ENCODE data around the gene SNRPN.
A peak's percentile ranks its signal among the peaks of the same experiment; 100 is the strongest.
"Not testable (repeated sequence)": the region's sequence is repeated elsewhere in the genome, so short reads cannot be mapped to it uniquely, and the experiment has no call there.

SNRPN gene

GRCh38 chr15:24954783-24955530 is at the start of gene SNRPN, which contains the start of gene SNURF:
Gene SNRPN (plus strand): TSS chr15:24954987. CDS start chr15:24974454, 19,467 bp downstream.
Gene SNURF (plus strand): TSS chr15:24954987. CDS start chr15:24955049, 62 bp downstream.
- peak; percentile 59 for DNase-seq

- no peak for DNase-seq
These were observed 38.3 kb upstream of the SNRPN start for GRCh38 chr15:24916305-24917009.

DNA sequence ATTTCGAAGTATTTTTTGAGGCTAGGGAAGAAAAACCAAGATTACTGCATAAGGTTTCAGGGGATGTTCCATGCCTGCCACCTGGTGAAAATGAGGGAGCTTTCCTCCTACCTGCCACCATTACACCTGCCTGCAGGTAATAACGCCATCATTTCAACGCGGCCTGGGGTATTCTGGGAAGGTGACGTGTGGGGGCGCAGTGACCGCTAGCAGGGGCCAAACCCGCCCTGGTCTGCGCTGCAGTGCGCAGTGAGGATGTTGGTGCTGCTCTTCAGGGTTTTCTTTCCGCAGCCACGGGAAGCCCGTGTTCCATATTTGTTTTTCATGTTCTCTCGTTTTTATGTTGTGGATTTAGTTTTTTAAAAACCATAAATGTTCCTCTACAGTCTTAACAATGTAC is 37.4 kb upstream of the SNRPN start:
- DNase-seq, result no peak

DNA sequence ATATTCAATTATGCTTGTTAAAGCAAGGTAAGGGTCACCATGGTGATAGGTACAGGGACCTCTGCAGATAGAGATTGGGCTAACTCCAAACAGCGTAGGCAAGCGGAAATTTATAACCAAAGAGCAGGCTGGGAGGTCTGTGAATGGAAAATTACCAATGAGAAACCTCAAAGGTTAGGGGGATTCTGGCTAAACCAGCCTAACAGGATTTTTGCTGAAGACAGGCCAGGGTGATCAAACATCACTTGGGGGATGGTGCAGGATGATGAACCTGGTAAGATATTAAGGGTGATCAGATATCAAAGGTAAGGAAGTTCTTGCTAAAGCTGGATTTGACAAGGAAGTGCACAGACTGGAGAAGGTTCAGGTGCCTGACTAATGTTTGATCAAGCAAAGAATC is 35.3 kb upstream of the SNRPN start:
- no peak for DNase-seq

DNA sequence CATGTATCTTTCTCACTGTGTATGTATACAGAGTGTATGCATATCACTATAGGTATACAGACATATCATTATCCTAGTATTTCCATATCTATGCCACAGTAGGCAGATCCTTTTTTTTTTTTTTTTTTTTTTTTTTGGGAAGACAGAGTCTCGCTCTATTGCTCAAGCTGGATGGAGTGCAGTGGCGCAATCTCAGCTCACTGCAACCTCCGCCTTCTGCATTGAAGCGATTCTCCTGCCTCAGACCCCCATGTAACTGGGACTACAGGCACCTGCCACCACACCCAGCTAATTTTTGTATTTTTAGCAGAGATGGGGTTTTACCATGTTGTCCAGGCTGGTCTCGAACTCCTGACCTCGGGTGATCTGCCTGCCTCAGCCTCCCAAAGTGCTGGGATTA is 32.0 kb upstream of the SNRPN start:
- DNase-seq, result not testable (repeated sequence)

GRCh38 chr15:24924153-24924552 is 30.6 kb upstream of the SNRPN start:
- DNase-seq, result no peak

DNA sequence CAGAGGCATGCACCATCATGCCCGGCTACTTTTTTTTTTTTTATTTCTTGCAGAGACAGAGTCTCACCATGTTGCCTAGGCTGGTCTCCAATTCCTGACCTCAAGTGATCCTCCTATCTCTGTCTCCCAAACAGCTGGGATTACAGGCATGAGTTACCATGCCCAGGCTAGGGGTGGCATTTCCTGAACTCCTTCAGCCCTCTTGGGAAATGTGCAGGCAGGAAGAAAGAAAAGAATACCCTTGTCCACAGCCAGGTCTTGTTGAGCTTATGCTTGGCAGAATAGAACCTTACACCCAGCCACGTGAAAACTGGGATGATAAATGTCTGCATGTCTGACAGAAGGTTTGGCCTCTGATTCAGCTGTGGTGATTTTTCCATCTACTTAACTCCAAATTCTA is 30.2 kb upstream of the SNRPN start:
- DNase-seq, result no peak

DNA sequence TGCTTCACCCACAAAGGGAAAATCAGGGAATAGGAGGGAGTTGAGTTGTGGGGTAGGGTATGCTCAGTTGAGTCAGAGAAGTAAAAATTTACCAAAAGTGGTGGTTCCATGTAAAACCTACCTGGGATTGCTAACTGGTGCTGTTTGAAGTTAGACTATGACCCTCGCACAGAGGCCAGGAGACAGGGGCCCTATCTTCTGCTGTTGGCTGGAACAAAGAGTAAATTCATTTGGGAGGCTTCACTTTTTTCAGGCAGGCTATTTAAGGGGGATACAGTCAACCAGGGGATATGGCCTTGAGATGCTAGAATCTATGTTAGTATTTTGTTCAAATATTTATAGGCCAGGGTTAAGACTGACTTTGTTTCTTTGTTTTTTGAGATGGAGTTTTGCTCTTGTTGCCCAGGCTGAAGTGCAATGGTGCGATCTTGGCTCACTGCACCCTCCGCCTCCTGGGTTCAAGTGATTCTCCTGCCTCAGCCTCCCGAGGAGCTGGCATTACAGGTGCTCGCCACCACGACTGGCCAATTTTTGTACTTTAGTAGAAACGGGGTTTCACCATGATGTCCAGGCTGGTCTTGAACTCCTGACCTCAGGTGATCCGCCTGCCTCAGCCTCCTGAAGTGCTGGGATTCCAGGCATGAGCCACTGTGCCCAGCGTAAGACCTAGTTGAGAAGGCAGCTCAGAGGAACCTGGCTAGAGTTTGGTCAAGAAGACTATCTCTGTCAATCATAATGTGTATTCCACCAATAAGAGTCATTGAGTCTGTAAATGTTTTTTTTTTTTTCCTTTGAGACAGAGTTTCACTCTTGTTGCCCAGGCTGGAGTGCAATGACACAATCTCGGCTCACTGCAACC is 22.7 kb upstream of the SNRPN start:
- not testable (repeated sequence) for DNase-seq

GRCh38 chr15:24933716-24934115 is 21.1 kb upstream of the SNRPN start:
- DNase-seq, result no peak

GRCh38 chr15:24938224-24938623 is 16.6 kb upstream of the SNRPN start:
- not testable (repeated sequence) for DNase-seq

GRCh38 chr15:24940236-24940635 is 14.6 kb upstream of the SNRPN start:
- DNase-seq, result no peak

GRCh38 chr15:24943361-24943760 is 11.4 kb upstream of the SNRPN start:
- DNase-seq, result no peak

DNA sequence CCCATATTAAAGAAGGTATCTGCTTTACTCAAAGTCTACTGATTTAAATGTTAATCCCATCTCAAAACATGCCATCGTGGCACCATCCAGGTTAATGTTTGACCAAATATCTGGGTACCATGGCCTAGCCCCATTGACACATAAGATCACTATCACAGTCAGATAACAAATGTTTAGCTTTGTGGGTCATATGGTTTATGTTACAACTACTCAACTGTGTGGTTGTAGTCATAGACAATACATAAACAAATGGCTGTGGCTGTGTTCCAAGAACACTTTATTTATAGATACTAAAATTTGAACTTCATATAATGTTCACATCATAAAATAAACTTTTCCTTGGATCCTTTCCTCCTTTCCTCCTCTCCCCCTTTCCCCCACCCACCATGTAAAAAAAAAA is 9.8 kb upstream of the SNRPN start:
- DNase-seq, result no peak

DNA sequence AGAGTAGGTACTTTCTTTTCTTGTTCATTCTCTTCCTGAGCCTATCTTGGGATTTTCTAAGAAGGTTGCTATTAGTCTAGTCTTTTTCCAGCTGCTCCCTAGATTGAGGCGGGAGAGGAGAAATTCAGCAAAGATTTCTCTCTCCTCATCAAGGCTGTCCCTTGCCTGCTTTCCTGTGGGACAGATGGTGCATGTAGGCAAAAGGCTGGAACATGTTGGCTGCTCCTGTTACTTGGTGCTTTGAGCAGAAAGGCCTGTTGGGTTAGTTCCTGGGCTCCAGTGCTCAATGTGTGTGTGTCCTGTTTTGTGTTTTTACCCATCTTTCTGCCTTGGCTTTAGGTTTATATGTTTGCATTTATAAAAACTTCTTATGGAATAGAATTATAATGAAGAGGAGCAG is 9.1 kb upstream of the SNRPN start:
- no peak for DNase-seq

GRCh38 chr15:24948495-24948894 is 6.3 kb upstream of the SNRPN start:
- no peak for DNase-seq

GRCh38 chr15:24955531-24955921 is 739 bp downstream of the SNRPN start:
- DNase-seq, result no peak

DNA sequence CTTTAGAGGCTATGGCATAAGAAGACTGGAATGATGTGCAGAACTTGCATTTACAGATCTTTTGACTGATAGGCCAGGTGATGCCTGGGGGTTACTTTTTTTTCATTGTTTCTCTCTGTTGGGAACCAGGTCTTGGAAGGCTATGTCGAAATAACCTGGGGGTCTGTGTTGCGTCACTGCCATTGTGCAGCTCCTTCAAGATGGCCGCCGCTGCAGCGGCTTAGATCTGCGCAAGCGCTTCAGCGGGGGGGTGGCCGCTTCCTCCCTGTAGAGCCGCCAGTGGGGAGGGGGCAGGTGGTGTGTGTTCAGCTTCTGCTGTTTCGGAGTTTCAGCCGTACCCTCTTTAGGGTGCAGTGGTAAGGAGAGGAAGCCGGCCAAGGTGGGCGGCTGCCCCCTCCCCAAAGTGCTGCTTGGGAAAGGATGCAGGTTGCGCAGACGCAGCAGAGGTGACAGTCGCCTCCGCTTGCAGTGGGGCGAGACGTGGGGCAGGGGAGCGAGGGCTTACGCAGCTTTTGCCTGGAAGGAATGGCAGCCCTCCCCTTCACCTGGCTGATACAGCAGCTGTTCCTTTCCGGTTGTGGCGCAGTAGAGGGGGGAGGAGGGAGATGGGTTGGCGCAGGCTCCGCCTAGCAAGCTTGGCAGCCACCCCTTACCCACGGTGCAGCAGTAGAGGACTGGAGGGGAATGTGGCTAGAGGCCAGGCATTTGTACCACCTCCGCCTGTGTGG is 1.5 kb downstream of the SNRPN start:
- DNase-seq, result peak; percentile 64

- DNase-seq, result no peak
These were observed 2.9 kb downstream of the SNRPN start for GRCh38 chr15:24957691-24958090.

- no peak for DNase-seq
These were observed 7.2 kb downstream of the SNRPN start for GRCh38 chr15:24961967-24962366.

DNA sequence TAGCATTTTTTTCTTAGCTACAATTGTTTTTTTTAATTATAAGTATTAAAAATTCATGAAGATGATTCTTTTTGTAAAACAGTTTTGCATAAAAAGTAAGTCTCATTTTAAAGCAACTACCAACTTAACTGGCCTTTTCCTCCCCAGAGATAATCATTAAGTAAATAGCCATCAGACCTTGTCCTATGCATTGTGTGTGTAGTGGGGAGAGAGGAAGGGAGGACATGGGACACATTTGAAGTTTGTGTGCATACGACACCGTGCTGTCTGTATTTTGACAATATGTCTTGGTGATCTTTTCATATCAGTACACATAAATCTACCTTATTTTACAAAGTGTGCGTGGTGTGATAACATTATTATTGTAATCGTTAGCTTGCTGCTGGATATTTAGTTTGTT is 8.1 kb downstream of the SNRPN start:
- DNase-seq, result no peak

GRCh38 chr15:24966364-24967103 is 11.7 kb downstream of the SNRPN start:
- no peak for DNase-seq

DNA sequence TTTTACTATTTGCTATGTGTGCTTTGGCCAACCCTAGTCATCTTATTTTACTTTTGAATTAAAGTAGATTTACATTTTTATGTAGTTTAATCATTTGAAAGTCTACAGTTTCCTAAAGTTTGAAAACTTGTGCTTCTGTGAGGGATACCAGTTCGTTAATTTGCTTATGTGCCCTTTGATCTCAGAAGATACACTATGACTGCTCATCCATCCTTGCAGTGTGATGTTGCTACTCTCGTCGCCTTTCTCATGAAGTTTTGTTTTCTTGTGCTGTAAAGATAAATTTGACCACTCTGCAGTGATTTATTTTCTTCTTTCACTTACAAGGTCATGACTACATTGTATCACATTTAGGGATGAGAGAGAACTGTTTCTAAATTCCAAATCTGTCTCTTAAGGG is 16.3 kb downstream of the SNRPN start:
- DNase-seq, result no peak
